HTR-8/SVneo (cell line): ENCODE data around the gene OPN4.
A peak's percentile ranks its signal among the peaks of the same experiment; 100 is the strongest.
"Not testable (repeated sequence)": the region's sequence is repeated elsewhere in the genome, so short reads cannot be mapped to it uniquely, and the experiment has no call there.

Source experiments
- DNase-seq: peaks from one replicate; pipeline ENCODE4 v3.0.0; 2011; ENCODE audit warnings: low spot score, mixed read lengths; ENCODE audit not compliant: insufficient read length
- FAIRE-seq: peaks from 2 replicates; lab custom pipeline; 2011; peaks lifted over from hg19 to GRCh38; lab: Jason Lieb, UNC

OPN4 gene

GRCh38 chr10:86654411-86655172, at the start of gene OPN4:
Gene OPN4, plus strand, starts transcription at chr10:86654547. Its CDS starts 237 bp downstream, at chr10:86654784.
- FAIRE-seq (no peak), DNase-seq (no peak)

- FAIRE-seq (no peak), DNase-seq (no peak)
These were observed 46.7 kb upstream of the OPN4 start for GRCh38 chr10:86607674-86608073.

GRCh38 chr10:86609920-86610319, 44.4 kb upstream of the OPN4 start:
- FAIRE-seq = no peak

GRCh38 chr10:86611386-86611785, 43.0 kb upstream of the OPN4 start:
- DNase-seq (no peak), FAIRE-seq (peak; percentile 63)

More at GRCh38 chr10:86609920-86610319, 44.4 kb upstream of the OPN4 start:
- no peak for DNase-seq

GRCh38 chr10:86613096-86613495, 41.3 kb upstream of the OPN4 start:
- DNase-seq = no peak

GRCh38 chr10:86613905-86614304, 40.4 kb upstream of the OPN4 start:
- DNase-seq (no peak), FAIRE-seq (no peak)

More at GRCh38 chr10:86613096-86613495, 41.3 kb upstream of the OPN4 start:
- no peak for FAIRE-seq

- DNase-seq (no peak), FAIRE-seq (no peak)
These were observed 39.5 kb upstream of the OPN4 start for GRCh38 chr10:86614853-86615252.

- DNase-seq, FAIRE-seq: not testable (repeated sequence)
These were observed 37.1 kb upstream of the OPN4 start for GRCh38 chr10:86617278-86617677.

GRCh38 chr10:86628311-86628710, 26.0 kb upstream of the OPN4 start:
- FAIRE-seq = no peak
- DNase-seq = no peak

- FAIRE-seq = no peak
- DNase-seq = no peak
These were observed 24.3 kb upstream of the OPN4 start for GRCh38 chr10:86630079-86630478.

- DNase-seq (no peak), FAIRE-seq (no peak)
These were observed 22.1 kb upstream of the OPN4 start for GRCh38 chr10:86632009-86632800.

GRCh38 chr10:86632951-86633350, 21.4 kb upstream of the OPN4 start:
- no peak for DNase-seq
- no peak for FAIRE-seq

- FAIRE-seq = no peak
- peak; percentile 45 for DNase-seq
These were observed 18.9 kb upstream of the OPN4 start for GRCh38 chr10:86635402-86635801.

- FAIRE-seq = no peak
- DNase-seq = no peak
These were observed 18.0 kb upstream of the OPN4 start for GRCh38 chr10:86636311-86636710.

GRCh38 chr10:86642021-86642420, 12.3 kb upstream of the OPN4 start:
- DNase-seq = no peak
- no peak for FAIRE-seq

- no peak for DNase-seq
- FAIRE-seq = no peak
These were observed 11.8 kb upstream of the OPN4 start for GRCh38 chr10:86642499-86642898.

GRCh38 chr10:86644152-86644793, 10.1 kb upstream of the OPN4 start:
- DNase-seq = no peak
- no peak for FAIRE-seq

GRCh38 chr10:86644794-86645445, 9.4 kb upstream of the OPN4 start:
- no peak for DNase-seq

GRCh38 chr10:86645621-86646165, 8.7 kb upstream of the OPN4 start:
- not testable (repeated sequence) for DNase-seq, FAIRE-seq

More at GRCh38 chr10:86644794-86645445, 9.4 kb upstream of the OPN4 start:
- FAIRE-seq = no peak

- DNase-seq (no peak), FAIRE-seq (no peak)
These were observed 7.8 kb upstream of the OPN4 start for GRCh38 chr10:86646532-86646931.
